Fibroblast of mammary gland (primary cell): Measurements from ENCODE around the gene GATAD2B.
"Not testable (repeated sequence)": the region's sequence is repeated elsewhere in the genome, so short reads cannot be mapped to it uniquely, and the experiment has no call there.

Experiments used
- DNase-seq: peaks from one replicate; pipeline ENCODE4 v3.0.0-alpha.2; 2010; ENCODE audit warnings: low read depth
- H3K4me3 ChIP-seq: 2 replicates; pipeline ENCODE4 v1.5.1; 2011; ENCODE audit warnings: low read depth, mild to moderate bottlenecking, low read length, moderate library complexity; ENCODE audit not compliant: control insufficient read depth
- TF ChIP-seq, protein P1 (sequence below): conservative IDR thresholded peaks from 2 replicates; pipeline ENCODE4 v1.5.1; 2011; ENCODE audit warnings: low read depth, low read length, inconsistent platforms; ENCODE audit not compliant: control insufficient read depth, insufficient read depth

The GATAD2B gene

DNA sequence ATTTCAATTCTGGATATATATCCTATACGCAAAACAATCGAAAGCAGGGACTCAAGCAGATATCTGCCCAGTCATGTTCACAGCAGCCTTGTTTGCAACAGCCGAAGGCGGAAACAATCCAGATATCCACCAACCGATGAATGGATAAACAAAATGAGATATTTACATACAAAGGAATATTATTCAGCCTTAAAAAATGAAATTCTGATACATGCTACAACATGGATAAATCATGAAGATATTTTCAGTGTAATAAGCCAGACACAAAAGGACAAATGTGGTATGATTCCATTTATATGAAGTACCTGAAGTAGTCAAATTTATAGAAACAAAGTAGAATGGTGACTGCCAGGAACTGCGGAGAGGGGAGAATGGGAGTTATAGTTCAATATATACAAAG is 15.6 kb downstream of the GATAD2B start:
- TF ChIP-seq, protein P1, sequence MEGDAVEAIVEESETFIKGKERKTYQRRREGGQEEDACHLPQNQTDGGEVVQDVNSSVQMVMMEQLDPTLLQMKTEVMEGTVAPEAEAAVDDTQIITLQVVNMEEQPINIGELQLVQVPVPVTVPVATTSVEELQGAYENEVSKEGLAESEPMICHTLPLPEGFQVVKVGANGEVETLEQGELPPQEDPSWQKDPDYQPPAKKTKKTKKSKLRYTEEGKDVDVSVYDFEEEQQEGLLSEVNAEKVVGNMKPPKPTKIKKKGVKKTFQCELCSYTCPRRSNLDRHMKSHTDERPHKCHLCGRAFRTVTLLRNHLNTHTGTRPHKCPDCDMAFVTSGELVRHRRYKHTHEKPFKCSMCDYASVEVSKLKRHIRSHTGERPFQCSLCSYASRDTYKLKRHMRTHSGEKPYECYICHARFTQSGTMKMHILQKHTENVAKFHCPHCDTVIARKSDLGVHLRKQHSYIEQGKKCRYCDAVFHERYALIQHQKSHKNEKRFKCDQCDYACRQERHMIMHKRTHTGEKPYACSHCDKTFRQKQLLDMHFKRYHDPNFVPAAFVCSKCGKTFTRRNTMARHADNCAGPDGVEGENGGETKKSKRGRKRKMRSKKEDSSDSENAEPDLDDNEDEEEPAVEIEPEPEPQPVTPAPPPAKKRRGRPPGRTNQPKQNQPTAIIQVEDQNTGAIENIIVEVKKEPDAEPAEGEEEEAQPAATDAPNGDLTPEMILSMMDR, result no peak
- H3K4me3 ChIP-seq, result no peak overlapping the region
- DNase-seq, result no peak

DNA sequence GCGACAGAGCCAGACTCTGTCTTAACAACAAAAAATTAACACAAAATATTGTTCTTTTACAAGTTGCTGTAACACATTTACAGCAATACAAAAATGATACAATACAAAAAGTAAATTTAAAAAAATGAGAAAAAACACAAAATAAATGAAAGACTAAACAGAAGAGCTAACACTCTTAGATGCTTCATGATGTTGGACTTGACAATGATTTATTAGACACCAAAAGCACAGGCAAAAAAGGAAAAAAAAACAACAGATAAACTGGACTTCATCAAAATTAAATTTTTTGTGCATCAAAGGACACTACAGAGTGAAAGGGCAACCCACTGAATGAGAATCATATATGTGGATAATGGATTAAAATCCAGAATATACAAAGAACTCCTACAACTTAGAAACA is 16.4 kb downstream of the GATAD2B start:
- TF ChIP-seq, protein P1, result no peak
- no peak overlapping the region for H3K4me3 ChIP-seq
- no peak for DNase-seq

DNA sequence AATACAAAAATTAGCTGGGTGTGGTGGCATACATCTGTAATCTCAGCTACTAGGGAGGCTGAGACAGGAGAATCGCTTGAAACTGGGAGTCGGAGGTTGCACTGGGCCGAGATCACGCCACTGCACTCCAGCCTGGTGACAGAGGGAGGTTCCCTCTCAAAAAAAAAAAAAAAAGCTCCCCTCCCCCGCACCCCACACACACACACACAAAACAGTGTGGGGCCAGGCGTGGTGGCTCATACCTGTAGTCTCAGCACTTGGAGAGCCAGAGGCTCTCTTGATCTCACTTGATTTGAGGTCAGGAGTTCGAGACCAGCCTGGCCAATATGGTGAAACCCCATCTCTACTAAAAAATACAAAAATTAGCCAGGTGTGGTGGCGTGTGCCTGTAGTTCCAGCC is 16.9 kb downstream of the GATAD2B start:
- H3K4me3 ChIP-seq, DNase-seq: not testable (repeated sequence)

DNA sequence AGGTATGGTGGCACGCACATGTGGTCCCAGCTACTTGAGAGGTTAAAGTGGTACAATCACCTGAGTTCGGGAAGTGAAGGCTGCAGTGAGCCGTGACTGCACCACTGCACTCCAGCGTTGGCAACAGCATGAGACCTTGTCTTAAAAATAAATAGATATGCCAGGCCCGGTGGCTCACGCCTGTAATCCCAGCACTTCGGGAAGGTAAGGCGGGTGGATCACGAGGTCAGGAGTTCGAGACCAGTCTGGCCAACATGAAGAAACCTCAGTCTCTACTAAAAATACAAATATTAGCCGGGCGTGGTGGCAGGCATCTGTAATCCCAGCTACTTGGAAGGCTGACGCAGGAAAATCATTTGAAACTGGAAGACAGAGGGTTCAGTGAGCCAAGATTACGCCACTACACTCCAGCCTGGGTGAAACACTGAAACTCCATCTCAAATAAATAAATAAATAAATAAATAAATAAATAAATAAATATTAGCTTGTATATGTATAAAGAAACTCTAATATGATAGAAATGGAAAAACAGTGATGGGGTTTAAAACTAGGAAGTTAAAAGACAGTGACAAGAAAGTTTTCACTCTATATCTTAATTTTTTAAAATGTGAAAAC is 18.8 kb downstream of the GATAD2B start:
- no peak overlapping the region for H3K4me3 ChIP-seq
- TF ChIP-seq, protein P1, result no peak
- peak; percentile 59 for DNase-seq

DNA sequence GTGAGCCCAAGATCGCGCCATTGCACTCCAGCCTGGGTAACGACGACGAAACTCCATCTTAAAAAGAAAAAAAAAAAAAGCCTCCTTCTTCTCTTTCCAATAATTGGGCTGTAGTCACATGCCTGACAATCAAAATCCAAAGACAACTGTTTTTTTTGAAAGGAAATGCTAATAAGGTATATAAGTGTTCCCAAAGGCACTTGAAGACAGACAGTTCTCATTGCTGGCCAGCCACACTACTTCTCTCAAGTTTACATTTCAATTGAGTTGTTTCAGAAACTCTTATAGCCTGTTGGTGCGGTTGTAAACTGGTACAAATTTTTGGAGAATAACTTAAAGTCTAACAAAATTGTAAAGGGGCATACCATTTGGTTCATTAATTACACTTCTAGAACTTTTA is 23.3 kb downstream of the GATAD2B start:
- no peak for DNase-seq
- TF ChIP-seq, protein P1, result no peak
- H3K4me3 ChIP-seq, result no peak overlapping the region

DNA sequence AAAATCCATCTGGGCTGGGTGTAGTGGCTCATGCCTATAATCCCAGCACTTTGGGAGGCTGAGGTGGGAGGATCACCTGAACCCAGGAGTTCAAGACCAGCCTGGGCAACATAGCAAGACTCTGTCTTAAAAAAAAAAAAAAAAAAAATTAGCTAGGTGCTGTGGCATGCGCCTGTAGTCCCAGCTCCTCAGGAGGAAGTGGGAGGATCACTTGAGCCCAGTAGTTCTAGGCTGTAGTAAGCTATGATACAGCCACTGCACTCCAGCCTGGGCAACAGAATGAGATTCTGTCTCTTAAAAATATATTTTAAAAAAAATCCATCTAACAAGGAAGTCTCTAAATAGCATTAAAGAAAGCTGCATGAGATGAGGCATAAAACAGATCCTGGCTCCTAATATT is 26.9 kb downstream of the GATAD2B start:
- not testable (repeated sequence) for DNase-seq, H3K4me3 ChIP-seq

DNA sequence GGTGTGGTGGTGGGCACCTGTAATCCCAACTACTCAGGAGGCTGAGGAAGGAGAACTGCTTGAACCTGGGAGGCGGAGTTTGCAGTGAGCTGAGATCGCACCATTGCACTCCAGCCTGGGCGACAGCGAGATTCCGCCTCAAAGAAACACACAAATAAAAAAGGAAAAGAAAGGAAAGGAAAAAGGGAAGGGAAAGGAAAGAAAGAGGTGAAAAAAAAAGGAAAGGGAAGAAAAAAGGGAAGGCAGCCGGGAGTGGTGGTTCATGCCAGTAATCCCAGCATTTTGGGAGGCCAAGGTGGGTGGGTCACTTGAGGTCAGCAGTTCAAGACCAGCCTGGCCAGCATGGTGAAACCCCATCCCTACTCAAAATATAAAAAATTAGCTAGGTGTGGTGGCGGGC is 31.7 kb downstream of the GATAD2B start:
- DNase-seq, H3K4me3 ChIP-seq: not testable (repeated sequence)

DNA sequence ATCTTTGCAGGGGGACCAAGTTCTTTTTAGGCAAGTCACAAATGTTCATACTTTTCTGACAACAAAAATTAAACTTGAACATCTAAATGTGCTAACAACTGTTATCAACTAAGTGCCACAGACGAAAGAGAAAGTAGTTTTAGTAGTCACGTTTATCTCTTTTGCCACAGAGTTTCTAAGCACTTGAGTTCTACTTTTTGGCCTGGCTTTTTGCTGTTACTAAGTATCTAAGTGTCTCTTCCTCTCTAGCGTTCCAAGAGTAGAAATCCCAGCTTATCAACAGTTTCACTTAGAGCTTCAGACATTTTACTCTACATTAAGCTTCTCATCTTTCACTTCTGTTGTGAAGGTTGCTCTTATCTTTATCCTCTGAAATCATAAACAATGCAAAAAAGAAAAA is 34.2 kb downstream of the GATAD2B start:
- TF ChIP-seq, protein P1, result no peak
- no peak overlapping the region for H3K4me3 ChIP-seq
- DNase-seq, result no peak
